Stimulated activated CD4-positive, alpha-beta T cell treated with anti-CD3 and anti-CD28 coated beads, Interleukin-2, amount 100 ng/mL, for 48 hours (primary cell): ENCODE measurements around the gene BRF1.

Experiments
- DNase-seq, 2 donors: peaks; one replicate each; pipeline ENCODE4 v3.0.0-alpha.2; 2020

Gene BRF1

GRCh38 chr14:105207996-105208737 is 92.6 kb downstream of the BRF1 start:
- DNase-seq = no peak

- no peak for DNase-seq
Observed at GRCh38 chr14:105207460-105207901, 93.3 kb downstream of the BRF1 start.

GRCh38 chr14:105206873-105207272 is 93.9 kb downstream of the BRF1 start:
- DNase-seq = no peak

- no peak for DNase-seq
Observed at GRCh38 chr14:105205673-105206208, 95.1 kb downstream of the BRF1 start.

- DNase-seq = no peak
Observed at GRCh38 chr14:105204931-105205672, 95.7 kb downstream of the BRF1 start.

- DNase-seq = no peak
Observed at GRCh38 chr14:105204206-105204930, 96.4 kb downstream of the BRF1 start.

GRCh38 chr14:105203701-105204100 is 97.1 kb downstream of the BRF1 start:
- DNase-seq = no peak

- peak; percentile 65 to 69 for DNase-seq
Observed at GRCh38 chr14:105203057-105203531, 97.7 kb downstream of the BRF1 start.

- DNase-seq = no peak
Observed at GRCh38 chr14:105201925-105202513, 98.8 kb downstream of the BRF1 start.

- DNase-seq = no peak
Observed at GRCh38 chr14:105201156-105201924, 99.5 kb downstream of the BRF1 start.

- DNase-seq = no peak
Observed at GRCh38 chr14:105200641-105201040, 100.2 kb downstream of the BRF1 start.

- no peak for DNase-seq
Observed at GRCh38 chr14:105200074-105200473, 100.7 kb downstream of the BRF1 start.

GRCh38 chr14:105199093-105199492 is 101.7 kb downstream of the BRF1 start:
- DNase-seq = no peak

- no peak for DNase-seq
Observed at GRCh38 chr14:105198588-105198987, 102.2 kb downstream of the BRF1 start.

- no peak for DNase-seq
Observed at GRCh38 chr14:105197211-105197641, 103.6 kb downstream of the BRF1 start.

- DNase-seq = no peak
Observed at GRCh38 chr14:105196265-105196960, 104.4 kb downstream of the BRF1 start.

- DNase-seq = no peak
Observed at GRCh38 chr14:105195522-105196264, 105.1 kb downstream of the BRF1 start.

- no peak for DNase-seq
Observed at GRCh38 chr14:105195051-105195450, 105.8 kb downstream of the BRF1 start.

- no peak for DNase-seq
Observed at GRCh38 chr14:105193916-105194782, 106.7 kb downstream of the BRF1 start.
